Stimulated activated CD8-positive, alpha-beta memory T cell treated with anti-CD3 and anti-CD28 coated beads, Interleukin-7, amount 100 ng/mL, for 4 hours (primary cell): Measurements from ENCODE around the gene RIC8B.
"Not testable (repeated sequence)": the region's sequence is repeated elsewhere in the genome, so short reads cannot be mapped to it uniquely, and the experiment has no call there.

Experiments used
- DNase-seq, 2 donors: peaks; one replicate each; pipeline ENCODE4 v3.0.0-alpha.2; 2020; ENCODE audit warnings: low read depth in 2 of 2

The RIC8B gene, protein sequence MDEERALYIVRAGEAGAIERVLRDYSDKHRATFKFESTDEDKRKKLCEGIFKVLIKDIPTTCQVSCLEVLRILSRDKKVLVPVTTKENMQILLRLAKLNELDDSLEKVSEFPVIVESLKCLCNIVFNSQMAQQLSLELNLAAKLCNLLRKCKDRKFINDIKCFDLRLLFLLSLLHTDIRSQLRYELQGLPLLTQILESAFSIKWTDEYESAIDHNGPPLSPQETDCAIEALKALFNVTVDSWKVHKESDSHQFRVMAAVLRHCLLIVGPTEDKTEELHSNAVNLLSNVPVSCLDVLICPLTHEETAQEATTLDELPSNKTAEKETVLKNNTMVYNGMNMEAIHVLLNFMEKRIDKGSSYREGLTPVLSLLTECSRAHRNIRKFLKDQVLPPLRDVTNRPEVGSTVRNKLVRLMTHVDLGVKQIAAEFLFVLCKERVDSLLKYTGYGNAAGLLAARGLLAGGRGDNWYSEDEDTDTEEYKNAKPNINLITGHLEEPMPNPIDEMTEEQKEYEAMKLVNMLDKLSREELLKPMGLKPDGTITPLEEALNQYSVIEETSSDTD

GRCh38 chr12:106774005-106774807 is at the start of gene RIC8B:
TSS of gene RIC8B (plus strand) at chr12:106774682. CDS start at chr12:106774746, 64 bp downstream.
- DNase-seq = peak; percentile 70 to 76

- DNase-seq = no peak
Observed at GRCh38 chr12:106724934-106725333, 49.5 kb upstream of the RIC8B start.

GRCh38 chr12:106726603-106727202 is 47.8 kb upstream of the RIC8B start:
- not testable (repeated sequence) for DNase-seq

- DNase-seq = no peak
Observed at GRCh38 chr12:106729611-106730010, 44.9 kb upstream of the RIC8B start.

DNA sequence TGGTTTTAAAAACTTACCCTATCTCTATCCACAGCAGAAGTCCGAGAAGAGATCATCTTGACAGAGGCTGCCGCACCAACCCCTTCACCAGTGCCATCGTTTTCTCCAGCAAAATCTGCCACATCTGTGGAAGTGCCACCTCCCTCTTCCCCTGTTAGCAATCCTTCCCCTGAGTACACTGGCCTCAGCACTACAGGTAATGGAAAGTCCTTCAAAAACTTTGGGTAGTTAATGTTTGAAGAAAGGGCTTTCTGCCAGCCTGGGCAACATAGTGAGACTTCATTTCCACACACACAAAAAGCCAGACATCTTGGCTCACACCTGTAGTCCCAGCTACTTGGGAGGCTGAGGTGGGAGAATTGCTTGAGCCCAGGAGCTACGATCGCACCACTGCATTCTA is 41.6 kb upstream of the RIC8B start:
- DNase-seq = no peak

DNA sequence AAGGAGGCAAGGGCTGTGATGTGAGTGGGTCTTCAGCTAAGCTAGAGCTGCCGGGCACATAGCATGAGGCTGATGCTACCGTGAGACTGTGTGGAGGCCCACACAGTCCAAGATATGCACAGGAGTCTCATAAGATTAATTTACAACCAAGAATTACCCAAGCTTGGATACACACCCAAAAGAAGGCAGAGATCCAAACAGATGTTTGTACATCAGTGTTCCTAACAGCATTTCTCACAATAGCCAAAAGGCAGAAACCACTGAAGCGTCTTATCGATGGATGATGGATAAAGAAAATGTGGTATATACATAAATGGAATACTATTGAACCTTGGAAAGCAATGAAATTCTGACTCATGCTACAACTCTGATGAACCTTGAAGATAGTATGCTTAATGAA is 40.8 kb upstream of the RIC8B start:
- DNase-seq = no peak

DNA sequence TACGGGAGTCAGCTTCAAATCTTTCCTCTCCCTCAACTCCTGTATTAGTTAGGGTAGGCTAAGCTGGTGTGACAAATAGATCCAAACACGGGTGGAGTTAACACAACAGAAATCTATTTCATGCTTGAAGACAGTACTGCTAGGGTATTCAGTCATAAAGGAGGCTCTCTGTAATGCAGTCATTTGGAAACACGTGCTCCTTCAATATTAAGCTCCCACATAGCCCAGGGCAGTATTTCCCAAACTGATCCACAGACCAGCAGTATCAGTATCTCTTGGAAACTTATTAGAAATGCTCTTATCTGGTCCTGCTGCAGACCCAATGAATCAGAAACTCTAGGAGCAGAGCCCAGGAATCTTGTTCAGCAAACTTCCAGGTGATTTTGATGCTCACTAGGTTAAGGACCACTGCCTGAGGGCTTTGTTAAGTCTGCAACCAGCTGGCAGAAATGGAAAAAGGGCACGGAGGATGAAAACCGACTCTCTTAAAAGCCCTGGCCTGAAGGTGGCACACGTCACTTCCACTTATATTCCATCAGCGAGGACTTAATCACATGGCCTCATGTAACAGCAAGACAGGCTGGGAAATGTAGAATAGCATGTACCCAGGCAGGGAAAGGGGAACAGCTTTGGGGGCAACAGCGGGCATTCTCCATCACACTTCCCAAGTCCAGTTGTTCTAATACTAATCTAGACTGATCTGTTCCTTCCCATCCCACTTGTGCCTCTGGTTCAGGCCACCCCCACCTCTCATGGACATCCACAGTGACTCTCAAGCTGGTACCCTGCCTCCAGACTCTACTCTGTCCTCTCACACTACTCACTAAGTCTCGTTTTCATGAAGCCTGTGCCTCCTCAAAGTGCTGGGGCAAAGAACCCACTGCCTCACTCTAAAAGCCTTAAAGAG is 38.2 kb upstream of the RIC8B start:
- no peak for DNase-seq

DNA sequence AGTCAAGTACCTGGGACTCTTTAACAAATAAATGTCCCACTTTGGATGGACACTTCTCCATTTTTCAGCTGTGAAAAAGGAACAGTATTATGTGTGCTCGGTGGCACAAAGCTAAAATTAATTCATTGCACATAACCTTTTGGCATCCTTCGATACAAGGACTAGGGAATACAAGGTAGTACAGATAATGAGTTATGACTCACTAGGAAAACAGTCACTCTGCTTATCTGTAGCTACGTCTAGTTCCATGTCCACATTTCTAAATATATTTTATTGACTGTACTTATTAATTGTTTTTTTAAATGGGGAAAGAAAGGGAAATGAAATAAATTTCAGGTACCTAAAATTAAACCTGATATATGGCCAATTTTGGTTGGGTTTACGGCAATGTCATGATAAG is 35.2 kb upstream of the RIC8B start:
- no peak for DNase-seq

- no peak for DNase-seq
Observed at GRCh38 chr12:106739815-106740530, 34.5 kb upstream of the RIC8B start.

DNA sequence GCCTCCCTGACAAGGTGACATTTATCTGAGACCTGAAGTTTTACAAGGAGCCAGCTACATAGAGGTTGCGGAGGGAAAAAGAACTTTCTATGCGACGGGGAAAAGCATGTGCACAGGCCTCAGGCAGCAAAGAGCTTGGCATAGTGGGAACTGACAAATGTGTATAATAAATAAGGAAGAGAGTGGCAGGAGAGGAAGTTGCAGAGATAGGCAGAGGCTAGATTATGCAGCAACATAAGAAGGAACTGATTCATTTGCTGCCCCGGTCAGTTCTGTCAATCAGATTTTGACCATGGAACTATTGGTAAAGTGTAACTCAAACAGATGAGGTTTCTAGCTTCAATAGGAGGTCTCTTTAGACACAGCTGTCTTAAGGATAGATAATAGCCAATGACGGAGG is 33.7 kb upstream of the RIC8B start:
- DNase-seq = no peak

- DNase-seq = no peak
Observed at GRCh38 chr12:106741247-106741646, 33.2 kb upstream of the RIC8B start.

DNA sequence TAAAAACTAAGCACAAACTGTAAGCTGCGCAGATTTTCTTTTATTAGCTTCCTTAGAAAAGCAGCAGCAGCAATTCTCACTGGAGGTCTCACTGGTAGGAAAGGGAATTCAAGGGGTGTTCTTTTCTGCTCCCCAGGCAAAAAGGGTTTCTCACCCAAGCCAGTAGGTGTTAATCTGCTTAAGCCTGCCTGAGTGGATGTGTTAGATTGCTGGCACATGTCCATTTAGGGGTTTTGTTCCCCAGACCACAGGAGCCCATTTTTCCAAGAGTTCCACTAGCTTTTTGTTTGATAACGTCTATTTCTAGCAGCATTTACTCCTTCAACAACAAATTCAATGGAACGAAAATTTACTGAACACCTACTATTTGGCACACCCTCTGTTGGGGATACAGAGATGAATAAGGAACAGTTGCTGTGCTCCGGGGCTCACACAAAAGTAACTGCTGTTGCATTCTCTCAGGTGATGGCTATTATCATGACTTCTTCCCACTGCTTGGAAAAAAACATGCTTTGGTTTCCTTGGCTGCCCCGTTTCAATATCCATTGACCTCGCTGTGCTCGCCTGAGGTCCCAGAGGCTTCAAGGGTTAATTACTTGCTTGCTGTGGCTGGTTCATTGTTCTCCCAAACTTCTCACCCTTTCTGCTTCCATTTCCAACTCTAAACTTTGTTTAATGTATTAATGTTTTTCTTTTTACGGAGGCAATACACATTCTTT is 31.1 kb upstream of the RIC8B start:
- no peak for DNase-seq

GRCh38 chr12:106744600-106744999 is 29.9 kb upstream of the RIC8B start:
- no peak for DNase-seq

GRCh38 chr12:106745181-106745745 is 29.2 kb upstream of the RIC8B start:
- DNase-seq = no peak

DNA sequence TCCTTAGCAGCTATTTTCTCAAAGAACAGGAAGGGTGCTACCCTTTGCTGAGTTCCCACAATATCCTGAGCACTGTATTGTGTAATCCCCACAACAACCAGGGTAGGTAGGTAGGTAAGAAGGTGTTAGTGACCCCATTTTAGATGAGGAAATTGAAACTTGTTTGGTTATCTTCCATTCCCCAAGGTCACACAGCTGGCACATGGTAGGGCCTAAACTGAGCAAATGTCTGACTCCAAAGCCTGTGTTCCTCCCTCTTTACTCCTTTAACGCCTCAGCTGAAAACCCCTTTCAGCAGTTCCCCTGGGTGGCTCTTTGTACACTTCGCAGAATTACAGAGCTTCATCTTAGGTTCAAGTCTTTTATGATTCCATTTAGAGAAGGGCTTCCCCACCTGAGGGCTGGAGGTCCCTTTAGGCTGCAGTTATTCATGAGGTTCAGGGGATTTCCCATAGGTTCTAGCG is 26.5 kb upstream of the RIC8B start:
- DNase-seq = no peak

DNA sequence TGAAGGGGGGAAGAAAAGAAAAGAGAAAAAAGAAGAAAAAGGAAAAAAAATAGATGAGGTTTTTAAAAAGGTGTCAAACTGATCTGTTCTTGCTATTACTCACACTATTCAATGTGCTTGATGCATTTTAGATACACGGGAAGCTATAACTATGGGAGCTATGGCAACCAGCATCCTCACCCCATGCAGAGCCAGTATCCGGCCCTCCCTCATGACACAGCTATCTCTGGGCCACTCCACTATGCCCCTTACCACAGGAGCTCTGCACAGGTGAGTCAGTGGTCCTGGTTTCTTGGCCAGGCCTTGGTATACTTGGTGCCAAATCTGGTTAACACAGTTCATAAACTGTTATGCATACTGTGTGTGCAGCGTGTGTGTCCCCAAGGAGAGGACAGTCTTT is 24.0 kb upstream of the RIC8B start:
- DNase-seq = no peak

- peak; percentile 49 to 52 for DNase-seq
Observed at GRCh38 chr12:106753526-106753925, 21.0 kb upstream of the RIC8B start.

DNA sequence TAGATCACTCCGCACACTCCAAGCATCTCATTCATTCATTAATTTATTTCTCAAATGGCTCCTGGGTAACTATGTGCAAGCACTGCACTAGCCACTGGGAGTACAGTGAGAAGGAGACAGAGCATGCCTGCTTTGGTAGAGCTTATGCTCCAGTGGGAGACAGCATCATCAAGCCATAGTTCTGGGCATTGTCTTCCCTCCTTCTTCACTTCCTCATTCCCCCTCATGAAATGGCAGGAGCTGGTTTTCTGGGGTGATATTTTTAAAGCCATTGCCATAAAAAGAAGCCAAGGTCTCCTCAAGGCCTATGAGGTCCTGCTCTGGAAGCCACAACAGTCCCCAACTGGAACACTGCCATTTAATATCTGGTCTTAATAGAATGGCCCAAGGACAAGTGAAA is 20.2 kb upstream of the RIC8B start:
- DNase-seq = no peak

DNA sequence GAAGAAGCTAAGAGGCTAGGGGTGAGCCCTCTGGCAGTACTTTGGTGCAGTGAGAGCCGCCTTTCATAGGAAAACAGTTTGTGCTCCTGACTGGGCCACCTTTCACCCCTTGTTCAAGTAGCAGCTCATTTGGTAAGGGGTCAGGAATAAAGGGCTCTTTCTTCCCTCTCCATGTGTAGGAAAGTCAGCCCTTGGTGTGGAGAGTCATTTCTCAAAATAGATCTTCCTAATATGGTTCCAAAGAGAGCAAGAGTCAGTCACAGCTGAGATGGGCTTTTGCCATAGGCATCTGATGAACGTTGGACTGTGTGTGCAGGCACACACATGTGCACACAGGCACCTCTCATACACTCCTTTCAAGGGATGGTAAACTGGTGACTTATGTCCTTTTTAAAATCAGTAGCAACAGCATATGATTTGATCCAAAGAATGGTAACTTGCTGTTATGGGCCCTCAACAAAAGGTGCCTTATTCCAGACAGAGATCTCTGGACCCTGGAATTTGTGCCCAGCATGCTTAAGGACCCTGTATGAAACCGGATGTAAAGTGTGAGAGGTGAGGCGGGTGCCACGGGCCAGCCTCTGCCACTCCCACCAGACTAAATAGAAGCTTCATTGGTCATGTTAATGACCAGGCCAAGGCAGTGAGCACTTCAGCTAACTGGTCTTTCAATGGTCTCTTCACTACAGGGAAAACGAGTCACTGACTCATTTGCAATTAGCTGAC is 16.7 kb upstream of the RIC8B start:
- DNase-seq = no peak
